ENCODE measurements around the gene FOXJ1. TPM values are rescaled to one million over a fixed set of nuclear protein-coding genes. Genes with fewer than 3 reads are reported as not detected.

The FOXJ1 gene
- polyA plus RNA-seq, 4 donors, result 0.22 to 0.84 (median 0.63) TPM; not detected in 1

- no peaks in the 10 kb centered on the region for H3K9me3 ChIP-seq (ENCODE audit: control insufficient read depth in 2 of 2, insufficient read depth in 1 of 2, low read depth in 1 of 2, low read length in 1 of 2)
- H3K36me3 ChIP-seq (ENCODE audit: control insufficient read depth in 3 of 3, insufficient read depth in 2 of 3, low read depth in 1 of 3, low read length in 3 of 3), result peaks cover 0 to 16% (median 8%) of the 10 kb centered on the region in 3 donors
- no peak overlapping the region for H3K4me3 ChIP-seq (ENCODE audit: low read depth in 1 of 3, low read length in 3 of 3)
- no peak for DNase-seq
- H3K27ac ChIP-seq (ENCODE audit: low read depth in 1 of 3, low read length in 2 of 3), result no peak overlapping the region
- WGBS, 3 donors, result 82 to 93% (median 88%) methylated on average over 7 of the region's 7 CpGs
- no peaks in the 10 kb centered on the region for H3K27me3 ChIP-seq (ENCODE audit: control insufficient read depth in 3 of 3, insufficient read depth in 3 of 3, low read length in 3 of 3)
- peaks cover 0 to 12% (median 0%) of the 10 kb centered on the region in 3 donors for H3K4me1 ChIP-seq (ENCODE audit: control insufficient read depth in 3 of 3, insufficient read depth in 2 of 3, low read depth in 1 of 3, low read length in 2 of 3)
- FAIRE-seq, result no peak
Observed at GRCh38 chr17:76166168-76166567, 25.1 kb upstream of the FOXJ1 start.

GRCh38 chr17:76164331-76164730 lies 23.3 kb upstream of the FOXJ1 start:
- Histone ChIP-seq H3K9me3 (ENCODE audit: control insufficient read depth in 2 of 2, insufficient read depth in 1 of 2, low read depth in 1 of 2, low read length in 1 of 2) (no peaks in the 10 kb centered on the region), H3K4me1 (ENCODE audit: control insufficient read depth in 3 of 3, insufficient read depth in 2 of 3, low read depth in 1 of 3, low read length in 2 of 3) (peaks cover 0 to 16% (median 0%) of the 10 kb centered on the region in 3 donors), H3K36me3 (ENCODE audit: control insufficient read depth in 3 of 3, insufficient read depth in 2 of 3, low read depth in 1 of 3, low read length in 3 of 3) (peaks cover 0 to 14% (median 8%) of the 10 kb centered on the region in 3 donors), H3K4me3 (ENCODE audit: low read depth in 1 of 3, low read length in 3 of 3) (no peak overlapping the region), H3K27me3 (ENCODE audit: control insufficient read depth in 3 of 3, insufficient read depth in 3 of 3, low read length in 3 of 3) (no peaks in the 10 kb centered on the region), H3K27ac (ENCODE audit: low read depth in 1 of 3, low read length in 2 of 3) (no peak overlapping the region)
- WGBS, 3 donors, result 75 to 76% (median 76%) methylated on average over 2 of the region's 2 CpGs
- DNase-seq, result no peak
- no peak for FAIRE-seq

- Histone ChIP-seq H3K27me3 (ENCODE audit: control insufficient read depth in 3 of 3, insufficient read depth in 3 of 3, low read length in 3 of 3) (no peaks in the 10 kb centered on the region), H3K4me1 (ENCODE audit: control insufficient read depth in 3 of 3, insufficient read depth in 2 of 3, low read depth in 1 of 3, low read length in 2 of 3) (peaks cover 0 to 16% (median 0%) of the 10 kb centered on the region in 3 donors), H3K9me3 (ENCODE audit: control insufficient read depth in 2 of 2, insufficient read depth in 1 of 2, low read depth in 1 of 2, low read length in 1 of 2) (no peaks in the 10 kb centered on the region), H3K4me3 (ENCODE audit: low read depth in 1 of 3, low read length in 3 of 3) (no peak overlapping the region), H3K36me3 (ENCODE audit: control insufficient read depth in 3 of 3, insufficient read depth in 2 of 3, low read depth in 1 of 3, low read length in 3 of 3) (peaks cover 0 to 16% (median 13%) of the 10 kb centered on the region in 3 donors), H3K27ac (ENCODE audit: low read depth in 1 of 3, low read length in 2 of 3) (no peak overlapping the region)
- WGBS, 3 donors, result 92 to 97% (median 96%) methylated on average over 4 of the region's 4 CpGs
- DNase-seq, result no peak
- FAIRE-seq, result no peak
Observed at GRCh38 chr17:76163919-76164318, 22.9 kb upstream of the FOXJ1 start.

GRCh38 chr17:76161619-76162266 lies 20.7 kb upstream of the FOXJ1 start:
- H3K4me1 ChIP-seq (ENCODE audit: control insufficient read depth in 3 of 3, insufficient read depth in 2 of 3, low read depth in 1 of 3, low read length in 2 of 3), result peaks cover 0 to 16% (median 0%) of the 10 kb centered on the region in 3 donors
- peaks cover 0 to 26% (median 19%) of the 10 kb centered on the region in 3 donors for H3K36me3 ChIP-seq (ENCODE audit: control insufficient read depth in 3 of 3, insufficient read depth in 2 of 3, low read depth in 1 of 3, low read length in 3 of 3)
- DNase-seq (peak; percentile 37 to 76), FAIRE-seq (no peak)
- H3K4me3 ChIP-seq (ENCODE audit: low read depth in 1 of 3, low read length in 3 of 3), result no peak overlapping the region
- 49 to 69% (median 63%) methylated on average over 20 of the region's 20 CpGs for WGBS, 3 donors
- H3K27ac ChIP-seq (ENCODE audit: low read depth in 1 of 3, low read length in 2 of 3), result peak overlapping the region in 1 of 3 donors; percentile 29
- H3K9me3 ChIP-seq (ENCODE audit: control insufficient read depth in 2 of 2, insufficient read depth in 1 of 2, low read depth in 1 of 2, low read length in 1 of 2), result no peaks in the 10 kb centered on the region
- no peaks in the 10 kb centered on the region for H3K27me3 ChIP-seq (ENCODE audit: control insufficient read depth in 3 of 3, insufficient read depth in 3 of 3, low read length in 3 of 3)

GRCh38 chr17:76160896-76161528 lies 20.0 kb upstream of the FOXJ1 start:
- H3K4me1 ChIP-seq (ENCODE audit: control insufficient read depth in 3 of 3, insufficient read depth in 2 of 3, low read depth in 1 of 3, low read length in 2 of 3), result peaks cover 0 to 21% (median 0%) of the 10 kb centered on the region in 3 donors
- no peak overlapping the region for H3K4me3 ChIP-seq (ENCODE audit: low read depth in 1 of 3, low read length in 3 of 3)
- peak overlapping the region in 1 of 3 donors; percentile 29 for H3K27ac ChIP-seq (ENCODE audit: low read depth in 1 of 3, low read length in 2 of 3)
- FAIRE-seq, result no peak
- H3K9me3 ChIP-seq (ENCODE audit: control insufficient read depth in 2 of 2, insufficient read depth in 1 of 2, low read depth in 1 of 2, low read length in 1 of 2), result no peaks in the 10 kb centered on the region
- peaks cover 0 to 29% (median 16%) of the 10 kb centered on the region in 3 donors for H3K36me3 ChIP-seq (ENCODE audit: control insufficient read depth in 3 of 3, insufficient read depth in 2 of 3, low read depth in 1 of 3, low read length in 3 of 3)
- 71 to 81% (median 81%) methylated on average over 8 of the region's 8 CpGs for WGBS, 3 donors
- H3K27me3 ChIP-seq (ENCODE audit: control insufficient read depth in 3 of 3, insufficient read depth in 3 of 3, low read length in 3 of 3), result no peaks in the 10 kb centered on the region
- DNase-seq, result peak in 1 of 2 donors; percentile 32

GRCh38 chr17:76159157-76159556 lies 18.1 kb upstream of the FOXJ1 start:
- H3K27ac ChIP-seq (ENCODE audit: low read depth in 1 of 3, low read length in 2 of 3), result no peak overlapping the region
- no peaks in the 10 kb centered on the region for H3K27me3 ChIP-seq (ENCODE audit: control insufficient read depth in 3 of 3, insufficient read depth in 3 of 3, low read length in 3 of 3)
- FAIRE-seq (no peak), DNase-seq (no peak)
- no peaks in the 10 kb centered on the region for H3K9me3 ChIP-seq (ENCODE audit: control insufficient read depth in 2 of 2, insufficient read depth in 1 of 2, low read depth in 1 of 2, low read length in 1 of 2)
- H3K36me3 ChIP-seq (ENCODE audit: control insufficient read depth in 3 of 3, insufficient read depth in 2 of 3, low read depth in 1 of 3, low read length in 3 of 3), result peaks cover 0 to 42% (median 17%) of the 10 kb centered on the region in 3 donors
- peaks cover 0 to 21% (median 0%) of the 10 kb centered on the region in 3 donors for H3K4me1 ChIP-seq (ENCODE audit: control insufficient read depth in 3 of 3, insufficient read depth in 2 of 3, low read depth in 1 of 3, low read length in 2 of 3)
- no peak overlapping the region for H3K4me3 ChIP-seq (ENCODE audit: low read depth in 1 of 3, low read length in 3 of 3)
- 91 to 94% (median 92%) methylated on average over 9 of the region's 9 CpGs for WGBS, 3 donors

GRCh38 chr17:76157759-76158158 lies 16.7 kb upstream of the FOXJ1 start:
- 91 to 92% (median 91%) methylated on average over 5 of the region's 5 CpGs for WGBS, 3 donors
- no peak for FAIRE-seq
- H3K27me3 ChIP-seq (ENCODE audit: control insufficient read depth in 3 of 3, insufficient read depth in 3 of 3, low read length in 3 of 3), result no peaks in the 10 kb centered on the region

GRCh38 chr17:76156662-76156991 lies 15.6 kb upstream of the FOXJ1 start:
- Histone ChIP-seq H3K9me3 (ENCODE audit: control insufficient read depth in 2 of 2, insufficient read depth in 1 of 2, low read depth in 1 of 2, low read length in 1 of 2) (no peaks in the 10 kb centered on the region), H3K36me3 (ENCODE audit: control insufficient read depth in 3 of 3, insufficient read depth in 2 of 3, low read depth in 1 of 3, low read length in 3 of 3) (peaks cover 4 to 60% (median 27%) of the 10 kb centered on the region in 3 donors), H3K4me3 (ENCODE audit: low read depth in 1 of 3, low read length in 3 of 3) (no peak overlapping the region), H3K4me1 (ENCODE audit: control insufficient read depth in 3 of 3, insufficient read depth in 2 of 3, low read depth in 1 of 3, low read length in 2 of 3) (peaks cover 0 to 14% (median 0%) of the 10 kb centered on the region in 3 donors), H3K27ac (ENCODE audit: low read depth in 1 of 3, low read length in 2 of 3) (peak overlapping the region in 1 of 3 donors; percentile 43), H3K27me3 (ENCODE audit: control insufficient read depth in 3 of 3, insufficient read depth in 3 of 3, low read length in 3 of 3) (no peaks in the 10 kb centered on the region)
- FAIRE-seq (no peak), DNase-seq (no peak)
- WGBS, 3 donors, result 77 to 92% (median 85%) methylated on average over 8 of the region's 8 CpGs

More at GRCh38 chr17:76157759-76158158, 16.7 kb upstream of the FOXJ1 start:
- Histone ChIP-seq H3K27ac (ENCODE audit: low read depth in 1 of 3, low read length in 2 of 3) (no peak overlapping the region), H3K4me3 (ENCODE audit: low read depth in 1 of 3, low read length in 3 of 3) (no peak overlapping the region), H3K4me1 (ENCODE audit: control insufficient read depth in 3 of 3, insufficient read depth in 2 of 3, low read depth in 1 of 3, low read length in 2 of 3) (peaks cover 0 to 21% (median 0%) of the 10 kb centered on the region in 3 donors), H3K9me3 (ENCODE audit: control insufficient read depth in 2 of 2, insufficient read depth in 1 of 2, low read depth in 1 of 2, low read length in 1 of 2) (no peaks in the 10 kb centered on the region), H3K36me3 (ENCODE audit: control insufficient read depth in 3 of 3, insufficient read depth in 2 of 3, low read depth in 1 of 3, low read length in 3 of 3) (peaks cover 0 to 48% (median 21%) of the 10 kb centered on the region in 3 donors)
- DNase-seq, result no peak
